Heart left ventricle (tissue), 16 donors: ENCODE data around the gene SEMA4G. TPM values are rescaled to one million over a fixed set of nuclear protein-coding genes. Genes with fewer than 3 reads are reported as not detected.
A peak's percentile ranks its signal among the peaks of the same experiment; 100 is the strongest.

Source experiments
- ATAC-seq, 4 donors: fragments of 200-7000 bp; cut with Tn5 transposase; one replicate each; pipeline ENCODE4 v1.9.1; 2020 to 2022; ENCODE audit warnings: moderate library complexity in 4 of 4, mild to moderate bottlenecking in 3 of 4, moderate number of reproducible peaks in 1 of 4
- DNase-seq, 5 donors: peaks; one replicate each; pipeline ENCODE4 v3.0.0-alpha.2; 2020
- H3K27ac ChIP-seq, 12 donors: fragments of 200-600 bp; sonication (generic) in 4 of 12; one replicate each; pipeline versions ENCODE4 v1.5.0 to v1.8.0; 2016 to 2022; ENCODE audit warnings: mild to moderate bottlenecking in 2 of 12
- H3K27me3 ChIP-seq, 9 donors: fragments of 200-600 bp; sonication (generic) in 2 of 9; one replicate each; pipeline versions ENCODE4 v1.5.1 to v1.8.0; 2016 to 2022; ENCODE audit warnings: mild to moderate bottlenecking in 3 of 9
- H3K36me3 ChIP-seq, 9 donors: fragments of 200-600 bp; sonication (generic) in 2 of 9; one replicate each; pipeline versions ENCODE4 v1.5.0 to v1.8.0; 2018 to 2022; ENCODE audit warnings: mild to moderate bottlenecking in 2 of 9
- H3K4me1 ChIP-seq, 12 donors: fragments of 200-600 bp; sonication (generic) in 4 of 12; one replicate each; pipeline versions ENCODE4 v1.5.0 to v1.8.0; 2016 to 2022; ENCODE audit warnings: mild to moderate bottlenecking in 3 of 12
- H3K4me3 ChIP-seq, 12 donors: fragments of 200-600 bp; sonication (generic) in 4 of 12; one replicate each; pipeline versions ENCODE4 v1.5.0 to v1.8.0; 2017 to 2022; ENCODE audit warnings: mild to moderate bottlenecking in 9 of 12, moderate library complexity in 4 of 12
- H3K9me3 ChIP-seq, 12 donors: fragments of 200-600 bp; sonication (generic) in 4 of 12; one replicate each; pipeline versions ENCODE4 v1.5.0 to v1.8.0; 2016 to 2022; ENCODE audit warnings: mild to moderate bottlenecking in 1 of 12
- POLR2A ChIP-seq, 2 donors: fragments of 450-650 bp; IDR thresholded peaks; one replicate each; pipeline ENCODE4 v1.6.1; 2017; ENCODE audit warnings: antibody characterized with exemption in 2 of 2, mild to moderate bottlenecking in 2 of 2, moderate library complexity in 2 of 2
- WGBS, 4 donors: extraction: QIAGEN DNeasy Blood & Tissue Kit in 2 of 4; methylation state at CpG; one replicate each; pipeline versions ENCODE4 v1.1.5 to v1.1.7; 2013 to 2018; 5-methylcytosine and 5-hydroxymethylcytosine counted together
- intact Hi-C, 10 donors: fragments of 100-400 bp; cut with DNase I; formaldehyde crosslinking; loops; one replicate each; pipeline versions ENCODE4 v1.11.1 to v1.14.2; 2022
- polyA plus RNA-seq, 2 donors: library from polyadenylated mRNA; stranded (reverse); fragments of 200-250 nt; gene quantifications; one replicate each; pipeline ENCODE4 v1.2.3, GENCODE V29; 2013
- total RNA-seq, 9 donors: library from RNA; depleted of rRNA in 2 of 9; stranded (reverse); fragments of >200 nt in 2 of 9; fragmentation: NEBNext Ultra II Directional in 3 of 9; extraction: Animal tissue kit (Norgen Biotek cat#: 25700) in 3 of 9; gene quantifications; one replicate each; pipeline versions ENCODE4 v1.1.0 to v1.2.4, GENCODE V29; 2016 to 2023
- TF ChIP-seq, protein P1 (sequence below), 12 donors: fragments of 200-600 bp; sonication (generic) in 4 of 12; IDR thresholded peaks; one replicate each; pipeline versions ENCODE4 v1.5.0 to v1.8.0; 2018 to 2022; ENCODE audit warnings: antibody characterized with exemption in 12 of 12, mild to moderate bottlenecking in 5 of 12
- donor health status: ischemic (EF 13 %, LVEDD 7.1; RV severe dilation, severe dysfunction).
- donor health status: healthy with polysubstance abuse.
- donor health status: DM: no; HTN: yes; CAD: no.
- donor health status: DM: no; HTN: no; CAD: no.
- donor health status: ischemic (EF 25% LVEDD 6.9; RV normal size, moderate dysfunction).
- donor health status: ischemic (EF 25% LVEDD 5.7; RV mildly dilated, moderate dysfunction).
- donor health status: healthy.
- donor health status: DM: yes; HTN: yes; CAD: no.
- donor health status: ischemic (EF 35%, LVEDD 5.7; RV mildly dilated, moderate dysfunction).
- donor health status: nonischemic (EF 11% LVEDD 7.7; RV severe dilation, severe dysfunction).
- donor health status: DM: yes; HTN: yes; CAD: no.
- donor health status: PGD.
- donor health status: ischemic (EF 29% LVEDD 5.4; RV normal size, mild dysfunction).
- donor health status: nonischemic (EF 23%, LVEDD 6.1; RV moderate dilation, normal function).

Gene SEMA4G
- total and polyA plus RNA-seq, 11 donors, result 0.22 to 1.8 (median 1.00) TPM

- Histone ChIP-seq H3K36me3 (peaks cover 0 to 43% (median 26%) of the 10 kb centered on the region in 9 donors), H3K27ac (no peak overlapping the region), H3K4me1 (no peaks in the 10 kb centered on the region), H3K9me3 (no peaks in the 10 kb centered on the region), H3K27me3 (no peaks in the 10 kb centered on the region), H3K4me3 (no peak overlapping the region)
- DNase-seq, result peak in 1 of 5 donors; percentile 4
- TF ChIP-seq POLR2A (IDR thresholded peaks at IDR 0.05), result no peak
- TF ChIP-seq, protein P1, sequence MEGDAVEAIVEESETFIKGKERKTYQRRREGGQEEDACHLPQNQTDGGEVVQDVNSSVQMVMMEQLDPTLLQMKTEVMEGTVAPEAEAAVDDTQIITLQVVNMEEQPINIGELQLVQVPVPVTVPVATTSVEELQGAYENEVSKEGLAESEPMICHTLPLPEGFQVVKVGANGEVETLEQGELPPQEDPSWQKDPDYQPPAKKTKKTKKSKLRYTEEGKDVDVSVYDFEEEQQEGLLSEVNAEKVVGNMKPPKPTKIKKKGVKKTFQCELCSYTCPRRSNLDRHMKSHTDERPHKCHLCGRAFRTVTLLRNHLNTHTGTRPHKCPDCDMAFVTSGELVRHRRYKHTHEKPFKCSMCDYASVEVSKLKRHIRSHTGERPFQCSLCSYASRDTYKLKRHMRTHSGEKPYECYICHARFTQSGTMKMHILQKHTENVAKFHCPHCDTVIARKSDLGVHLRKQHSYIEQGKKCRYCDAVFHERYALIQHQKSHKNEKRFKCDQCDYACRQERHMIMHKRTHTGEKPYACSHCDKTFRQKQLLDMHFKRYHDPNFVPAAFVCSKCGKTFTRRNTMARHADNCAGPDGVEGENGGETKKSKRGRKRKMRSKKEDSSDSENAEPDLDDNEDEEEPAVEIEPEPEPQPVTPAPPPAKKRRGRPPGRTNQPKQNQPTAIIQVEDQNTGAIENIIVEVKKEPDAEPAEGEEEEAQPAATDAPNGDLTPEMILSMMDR (IDR thresholded peaks at IDR 0.05), result no peak
- WGBS, 4 donors, result 86 to 90% (median 88%) methylated on average over 3 of the region's 3 CpGs
- ATAC-seq, result no peak
- intact Hi-C loops, result no loop called here
Measured at GRCh38 chr10:100976906-100977305, 7.6 kb downstream of the SEMA4G start.

GRCh38 chr10:100977436-100977835 lies 8.1 kb downstream of the SEMA4G start:
- intact Hi-C loops, result no loop called here
- H3K27ac ChIP-seq, result no peak overlapping the region
- H3K4me1 ChIP-seq, result no peaks in the 10 kb centered on the region
- H3K27me3 ChIP-seq, result no peaks in the 10 kb centered on the region
- TF ChIP-seq, protein P1 (IDR thresholded peaks at IDR 0.05), result no peak
- no peak for TF ChIP-seq POLR2A (IDR thresholded peaks at IDR 0.05)
- 88 to 93% (median 88%) methylated on average over 6 of the region's 6 CpGs for WGBS, 4 donors
- peaks cover 0 to 48% (median 30%) of the 10 kb centered on the region in 9 donors for H3K36me3 ChIP-seq
- no peaks in the 10 kb centered on the region for H3K9me3 ChIP-seq
- no peak overlapping the region for H3K4me3 ChIP-seq
- ATAC-seq, result no peak
- no peak for DNase-seq

DNA sequence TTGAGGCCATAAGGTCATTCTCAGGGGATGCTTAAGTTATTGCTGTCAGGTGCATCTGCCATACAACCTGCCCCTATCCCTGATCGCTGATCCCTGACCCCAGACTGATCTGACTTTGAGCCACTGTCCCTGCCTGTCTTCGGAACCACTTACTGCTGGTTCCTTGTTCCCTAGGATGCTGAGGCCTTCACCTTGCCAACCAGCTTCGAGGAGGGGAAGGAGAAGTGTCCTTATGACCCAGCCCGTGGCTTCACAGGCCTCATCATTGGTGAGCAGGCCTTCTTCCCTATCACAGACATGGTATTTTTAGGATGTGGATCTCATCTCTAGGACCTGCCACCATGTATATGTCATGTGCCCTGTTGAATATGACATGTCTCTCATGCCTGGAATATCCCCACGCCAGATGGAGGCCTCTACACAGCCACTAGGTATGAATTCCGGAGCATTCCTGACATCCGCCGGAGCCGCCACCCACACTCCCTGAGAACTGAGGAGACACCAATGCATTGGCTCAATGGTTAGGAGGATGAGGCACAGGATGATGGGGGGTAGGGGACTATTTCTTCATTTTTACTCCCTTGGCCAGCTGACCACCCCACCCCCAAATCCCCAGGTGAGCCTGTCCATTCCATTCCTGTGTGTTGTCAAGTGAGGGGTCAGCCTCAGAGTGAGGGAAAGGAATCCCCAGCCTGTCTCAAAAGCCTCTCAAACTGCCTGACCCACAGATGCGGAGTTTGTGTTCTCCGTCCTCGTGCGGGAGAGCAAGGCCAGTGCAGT lies 9.0 kb downstream of the SEMA4G start:
- no peak overlapping the region for H3K4me3 ChIP-seq
- 86 to 89% (median 87%) methylated on average over 8 to 13 of the region's 13 CpGs for WGBS, 4 donors
- TF ChIP-seq, protein P1 (IDR thresholded peaks at IDR 0.05), result no peak
- no peak for TF ChIP-seq POLR2A (IDR thresholded peaks at IDR 0.05)
- intact Hi-C loops, result no loop called here
- H3K4me1 ChIP-seq, result no peaks in the 10 kb centered on the region
- ATAC-seq, result no peak
- H3K27me3 ChIP-seq, result no peaks in the 10 kb centered on the region
- DNase-seq, result peak in 1 of 5 donors; percentile 12
- H3K36me3 ChIP-seq, result peaks cover 0 to 55% (median 39%) of the 10 kb centered on the region in 9 donors
- H3K27ac ChIP-seq, result no peak overlapping the region
- no peaks in the 10 kb centered on the region for H3K9me3 ChIP-seq

DNA sequence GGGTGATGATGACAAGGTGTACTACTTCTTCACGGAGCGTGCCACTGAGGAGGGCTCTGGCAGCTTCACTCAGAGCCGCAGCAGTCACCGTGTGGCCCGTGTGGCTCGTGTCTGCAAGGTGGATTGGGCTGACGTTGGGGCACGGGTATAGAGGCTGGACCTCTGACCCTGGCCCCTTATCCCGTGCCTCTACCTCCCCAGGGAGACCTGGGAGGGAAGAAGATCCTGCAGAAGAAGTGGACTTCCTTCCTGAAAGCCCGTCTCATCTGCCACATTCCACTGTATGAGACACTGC lies 9.5 kb downstream of the SEMA4G start:
- 84 to 88% (median 86%) methylated on average over 1 to 10 of the region's 10 CpGs for WGBS, 4 donors
- intact Hi-C loops, result no loop called here

More for the DNA sequence above, 9.5 kb downstream of the SEMA4G start:
- no peaks in the 10 kb centered on the region for H3K27me3 ChIP-seq
- peaks cover 0 to 58% (median 44%) of the 10 kb centered on the region in 9 donors for H3K36me3 ChIP-seq
- peak in 1 of 5 donors; percentile 12 for DNase-seq
- no peak for ATAC-seq
- H3K9me3 ChIP-seq, result no peaks in the 10 kb centered on the region
- H3K4me3 ChIP-seq, result no peak overlapping the region
- no peaks in the 10 kb centered on the region for H3K4me1 ChIP-seq
- no peak for TF ChIP-seq POLR2A (IDR thresholded peaks at IDR 0.05)
- TF ChIP-seq, protein P1 (IDR thresholded peaks at IDR 0.05), result no peak
- no peak overlapping the region for H3K27ac ChIP-seq
